ENCODE data around the gene C16orf90.
"Not testable (repeated sequence)": the region's sequence is repeated elsewhere in the genome, so short reads cannot be mapped to it uniquely, and the experiment has no call there.

Gene C16orf90

GRCh38 chr16:3528406-3528805, 33.1 kb upstream of the C16orf90 start:
- peaks cover 10 to 78% of the 10 kb centered on the region in 2 experiments; a peak in 2 of 3 replicates for H3K36me3 ChIP-seq (ENCODE audit: control insufficient read depth in 2 of 2, insufficient read depth in 1 of 2, low read length in 2 of 2)
- no peaks in the 10 kb centered on the region for H3K4me1 ChIP-seq (ENCODE audit: control insufficient read depth, insufficient read depth, low read length)
- no peaks in the 10 kb centered on the region for H3K9me3 ChIP-seq (ENCODE audit: control insufficient read depth, insufficient read depth, low read depth, low read length)
- ChIA-PET CTCF (interaction anchor here (2.2 kb wide), 1 partner anchor 13 kb away, joined by 6 read pairs; no protein-coding TSS in a partner anchor), POLR2A (interaction anchor here (0.6 kb wide), 1 partner anchor 340 kb away, joined by 3 read pairs; no protein-coding TSS in a partner anchor)
- no peak overlapping the region for H3K27ac ChIP-seq (ENCODE audit: extremely low read depth, low read depth, low read length)
- TF ChIP-seq ZNF18 (tag by site-specific recombination; IDR thresholded peaks at IDR 0.05) (no peak), ZNF280C (tag by site-specific recombination; IDR thresholded peaks at IDR 0.05) (no peak), ZNF555 (tag by site-specific recombination; conservative IDR thresholded peaks at IDR 0.05) (no peak), SP3 (tag by site-specific recombination; IDR thresholded peaks at IDR 0.05) (no peak), GLI4 (tag by site-specific recombination; IDR thresholded peaks at IDR 0.05) (no peak), ZNF341 (tag by site-specific recombination; IDR thresholded peaks at IDR 0.05; ENCODE audit: low read depth) (no peak), ZEB2 (tag by site-specific recombination; IDR thresholded peaks at IDR 0.05) (no peak), HOXD13 (CRISPR knock-in tag; IDR thresholded peaks at IDR 0.05; ENCODE audit: borderline replicate concordance) (no peak)
- TF ChIP-seq, protein P1, sequence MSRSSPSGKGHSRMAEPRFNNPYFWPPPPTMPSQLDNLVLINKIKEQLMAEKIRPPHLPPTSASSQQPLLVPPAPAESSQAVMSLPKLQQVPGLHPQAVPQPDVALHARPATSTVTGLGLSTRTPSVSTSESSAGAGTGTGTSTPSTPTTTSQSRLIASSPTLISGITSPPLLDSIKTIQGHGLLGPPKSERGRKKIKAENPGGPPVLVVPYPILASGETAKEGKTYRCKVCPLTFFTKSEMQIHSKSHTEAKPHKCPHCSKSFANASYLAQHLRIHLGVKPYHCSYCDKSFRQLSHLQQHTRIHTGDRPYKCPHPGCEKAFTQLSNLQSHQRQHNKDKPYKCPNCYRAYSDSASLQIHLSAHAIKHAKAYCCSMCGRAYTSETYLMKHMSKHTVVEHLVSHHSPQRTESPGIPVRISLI (tag by site-specific recombination; IDR thresholded peaks at IDR 0.05): no peak
- TF ChIP-seq, protein P2, sequence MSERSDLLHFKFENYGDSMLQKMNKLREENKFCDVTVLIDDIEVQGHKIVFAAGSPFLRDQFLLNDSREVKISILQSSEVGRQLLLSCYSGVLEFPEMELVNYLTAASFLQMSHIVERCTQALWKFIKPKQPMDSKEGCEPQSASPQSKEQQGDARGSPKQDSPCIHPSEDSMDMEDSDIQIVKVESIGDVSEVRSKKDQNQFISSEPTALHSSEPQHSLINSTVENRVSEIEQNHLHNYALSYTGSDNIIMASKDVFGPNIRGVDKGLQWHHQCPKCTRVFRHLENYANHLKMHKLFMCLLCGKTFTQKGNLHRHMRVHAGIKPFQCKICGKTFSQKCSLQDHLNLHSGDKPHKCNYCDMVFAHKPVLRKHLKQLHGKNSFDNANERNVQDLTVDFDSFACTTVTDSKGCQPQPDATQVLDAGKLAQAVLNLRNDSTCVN (tag by site-specific recombination; optimal IDR thresholded peaks at IDR 0.05): no peak
- no peak overlapping the region for H3K4me3 ChIP-seq (ENCODE audit: low read depth, low read length)

DNA sequence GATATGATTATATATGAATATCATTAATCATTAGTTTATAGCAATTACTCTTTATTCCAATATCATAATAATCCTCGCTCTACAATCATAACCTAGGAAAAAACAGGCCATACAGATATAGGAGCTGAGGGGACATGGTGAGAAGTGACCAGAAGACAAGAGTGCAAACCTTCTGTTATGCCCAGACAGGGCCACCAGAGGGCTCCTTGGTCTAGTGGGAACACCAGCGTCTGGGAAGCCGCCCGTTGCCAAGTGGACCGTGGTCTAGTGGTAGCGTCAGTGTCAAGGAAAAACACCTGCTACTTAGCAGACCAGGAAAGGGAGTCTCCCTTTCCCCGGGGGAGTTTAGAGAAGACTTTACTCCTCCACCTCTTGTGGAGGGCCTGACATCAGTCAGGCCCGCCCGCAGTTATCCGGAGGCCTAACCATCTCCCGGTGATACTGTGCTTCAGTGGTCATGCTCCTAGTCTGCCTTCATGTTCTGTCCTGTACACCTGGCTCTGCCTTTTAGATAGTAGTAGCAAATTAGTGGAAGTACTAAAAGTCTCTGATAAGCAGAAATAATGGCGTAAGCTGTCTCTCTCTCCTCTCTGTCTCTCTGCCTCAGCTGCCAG, 32.0 kb upstream of the C16orf90 start:
- peaks cover 14 to 78% of the 10 kb centered on the region in 2 experiments; a peak in 2 of 3 replicates for H3K36me3 ChIP-seq (ENCODE audit: control insufficient read depth in 2 of 2, insufficient read depth in 1 of 2, low read length in 2 of 2)
- H3K4me1 ChIP-seq (ENCODE audit: control insufficient read depth, insufficient read depth, low read length); H3K9me3 ChIP-seq (ENCODE audit: control insufficient read depth, insufficient read depth, low read depth, low read length); H3K4me3 ChIP-seq (ENCODE audit: low read depth, low read length); H3K27ac ChIP-seq (ENCODE audit: extremely low read depth, low read depth, low read length); POLR2A ChIA-PET: not testable (repeated sequence)
- TF ChIP-seq ZNF654 (tag by site-specific recombination; IDR thresholded peaks at IDR 0.05; ENCODE audit: low read depth): peak; percentile 50
- CTCF ChIA-PET: interaction anchor here (0.5 to 2.2 kb wide), 6 partner anchors 14 to 963 kb away, joined by 3 to 6 read pairs (median 4); no protein-coding TSS in a partner anchor

DNA sequence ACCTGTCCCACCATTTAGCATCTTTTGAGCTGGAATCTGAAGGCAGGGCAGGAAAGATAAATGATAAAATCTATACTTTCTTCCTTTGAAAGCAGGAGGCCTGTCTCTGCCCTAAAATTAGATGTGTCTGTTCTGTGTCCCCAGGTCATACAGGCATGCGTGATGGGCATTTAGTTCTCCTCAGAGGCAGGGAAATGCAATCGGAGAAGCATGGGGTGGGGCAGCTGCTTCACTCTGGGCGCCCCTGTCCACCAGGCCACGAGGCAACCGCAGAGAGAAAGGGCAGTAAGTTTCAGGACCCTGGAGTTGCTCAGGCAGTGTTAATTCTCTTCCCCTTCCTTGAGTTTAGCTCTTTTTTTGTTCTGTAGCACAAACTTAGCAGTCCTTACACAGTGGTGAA, 30.7 kb upstream of the C16orf90 start:
- POLR2A ChIA-PET: interaction anchor here (0.8 kb wide), 1 partner anchor 125 kb away, joined by 3 read pairs; the partner anchor contains the start of genes ZNF174 and ZSCAN32
- TF ChIP-seq ZBTB21 (tag by site-specific recombination; IDR thresholded peaks at IDR 0.05) (no peak), ZNF18 (tag by site-specific recombination; IDR thresholded peaks at IDR 0.05) (no peak), MZF1 (tag by site-specific recombination; IDR thresholded peaks at IDR 0.05; ENCODE audit: borderline replicate concordance) (no peak), ZBTB49 (tag by site-specific recombination; IDR thresholded peaks at IDR 0.05; ENCODE audit: low read depth) (no peak)
- TF ChIP-seq, protein P3, sequence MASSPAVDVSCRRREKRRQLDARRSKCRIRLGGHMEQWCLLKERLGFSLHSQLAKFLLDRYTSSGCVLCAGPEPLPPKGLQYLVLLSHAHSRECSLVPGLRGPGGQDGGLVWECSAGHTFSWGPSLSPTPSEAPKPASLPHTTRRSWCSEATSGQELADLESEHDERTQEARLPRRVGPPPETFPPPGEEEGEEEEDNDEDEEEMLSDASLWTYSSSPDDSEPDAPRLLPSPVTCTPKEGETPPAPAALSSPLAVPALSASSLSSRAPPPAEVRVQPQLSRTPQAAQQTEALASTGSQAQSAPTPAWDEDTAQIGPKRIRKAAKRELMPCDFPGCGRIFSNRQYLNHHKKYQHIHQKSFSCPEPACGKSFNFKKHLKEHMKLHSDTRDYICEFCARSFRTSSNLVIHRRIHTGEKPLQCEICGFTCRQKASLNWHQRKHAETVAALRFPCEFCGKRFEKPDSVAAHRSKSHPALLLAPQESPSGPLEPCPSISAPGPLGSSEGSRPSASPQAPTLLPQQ (tag by site-specific recombination; IDR thresholded peaks at IDR 0.05): no peak
- peaks cover 10 to 72% of the 10 kb centered on the region in 2 experiments; a peak in 2 of 3 replicates for H3K36me3 ChIP-seq (ENCODE audit: control insufficient read depth in 2 of 2, insufficient read depth in 1 of 2, low read length in 2 of 2)

More for the DNA sequence above, 30.7 kb upstream of the C16orf90 start:
- H3K27ac ChIP-seq (ENCODE audit: extremely low read depth, low read depth, low read length): no peak overlapping the region
- CTCF ChIA-PET: interaction anchor here (0.7 to 1.1 kb wide), 4 partner anchors 11 to 1967 kb away, joined by 3 to 9 read pairs (median 4); no protein-coding TSS in a partner anchor
- no peak overlapping the region for H3K4me3 ChIP-seq (ENCODE audit: low read depth, low read length)
- no peaks in the 10 kb centered on the region for H3K4me1 ChIP-seq (ENCODE audit: control insufficient read depth, insufficient read depth, low read length)
- no peaks in the 10 kb centered on the region for H3K9me3 ChIP-seq (ENCODE audit: control insufficient read depth, insufficient read depth, low read depth, low read length)

Data from HEK293 (cell line).